HEK293T (cell line): ENCODE results near the gene PLAAT3.

Experiments used
- ARNT ChIP-seq: fragments of 450-650 bp; IDR thresholded peaks from 2 replicates; pipeline ENCODE4 v1.6.1; 2017; ENCODE audit warnings: mild to moderate bottlenecking
- BHLHE40 ChIP-seq: fragments of 450-650 bp; IDR thresholded peaks from 2 replicates; pipeline ENCODE4 v1.6.1; 2016; ENCODE audit warnings: mild to moderate bottlenecking, moderate library complexity, borderline replicate concordance
- CTBP1 ChIP-seq: fragments of 450-650 bp; IDR thresholded peaks from 2 replicates; pipeline ENCODE4 v1.6.1; 2016; ENCODE audit warnings: borderline replicate concordance
- ELF4 ChIP-seq: fragments of 450-650 bp; IDR thresholded peaks from 2 replicates; pipeline ENCODE4 v1.6.1; 2017; ENCODE audit warnings: antibody characterized with exemption
- FOXA1 ChIP-seq: fragments of 450-650 bp; IDR thresholded peaks from 2 replicates; pipeline ENCODE4 v1.6.1; 2016; ENCODE audit warnings: mild to moderate bottlenecking
- FOXM1 ChIP-seq: fragments of 450-650 bp; IDR thresholded peaks from 2 replicates; pipeline ENCODE4 v1.6.1; 2017; ENCODE audit warnings: mild to moderate bottlenecking, borderline replicate concordance
- LEF1 ChIP-seq: fragments of 450-650 bp; IDR thresholded peaks from 2 replicates; pipeline ENCODE4 v1.6.1; 2017; ENCODE audit warnings: mild to moderate bottlenecking, borderline replicate concordance
- NFRKB ChIP-seq: fragments of 450-650 bp; IDR thresholded peaks from 2 replicates; pipeline ENCODE4 v1.6.1; 2016; ENCODE audit warnings: mild to moderate bottlenecking, moderate library complexity
- SP1 ChIP-seq: fragments of 450-650 bp; IDR thresholded peaks from 2 replicates; pipeline ENCODE4 v1.6.1; 2017
- SUZ12 ChIP-seq: fragments of 450-650 bp; IDR thresholded peaks from 2 replicates; pipeline ENCODE4 v1.6.1; 2016; ENCODE audit warnings: mild to moderate bottlenecking
- TARDBP ChIP-seq: fragments of 450-650 bp; IDR thresholded peaks from 2 replicates; pipeline ENCODE4 v1.6.1; 2016
- ZNF384 ChIP-seq: fragments of 450-650 bp; IDR thresholded peaks from 2 replicates; pipeline ENCODE4 v1.6.1; 2016

DNA sequence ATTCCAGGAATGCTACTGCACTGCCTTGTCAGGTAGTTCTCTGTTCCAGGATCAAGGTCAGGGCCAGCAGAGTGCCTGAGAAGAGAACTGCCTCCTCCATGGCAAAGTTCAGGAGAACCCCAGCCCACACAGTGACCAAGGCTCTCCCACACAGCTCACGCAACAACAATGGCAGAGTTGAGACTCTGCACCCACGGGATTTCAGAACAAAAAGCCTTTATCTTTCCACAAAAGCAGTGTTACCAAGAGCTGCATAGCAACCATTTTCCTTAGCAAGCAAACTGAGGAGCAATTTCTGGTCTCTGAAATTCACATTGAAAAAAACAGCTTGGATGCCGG is 11.1 kb downstream of the PLAAT3 start:
- no peak for TF ChIP-seq NFRKB
- TF ChIP-seq ZNF384, result no peak
- no peak for TF ChIP-seq ELF4
- no peak for TF ChIP-seq SUZ12
- no peak for TF ChIP-seq FOXA1
- TF ChIP-seq TARDBP, result no peak
- no peak for TF ChIP-seq SP1
- no peak for TF ChIP-seq FOXM1
- no peak for TF ChIP-seq BHLHE40
- no peak for TF ChIP-seq ARNT
- TF ChIP-seq LEF1, result no peak
- TF ChIP-seq CTBP1, result no peak
